ENCODE data around the gene FHIT. TPM values are rescaled to one million over a fixed set of nuclear protein-coding genes. Genes with fewer than 3 reads are reported as not detected.

FHIT gene
- total RNA-seq, 1 donor from 2014 or later = 16.1 TPM

DNA sequence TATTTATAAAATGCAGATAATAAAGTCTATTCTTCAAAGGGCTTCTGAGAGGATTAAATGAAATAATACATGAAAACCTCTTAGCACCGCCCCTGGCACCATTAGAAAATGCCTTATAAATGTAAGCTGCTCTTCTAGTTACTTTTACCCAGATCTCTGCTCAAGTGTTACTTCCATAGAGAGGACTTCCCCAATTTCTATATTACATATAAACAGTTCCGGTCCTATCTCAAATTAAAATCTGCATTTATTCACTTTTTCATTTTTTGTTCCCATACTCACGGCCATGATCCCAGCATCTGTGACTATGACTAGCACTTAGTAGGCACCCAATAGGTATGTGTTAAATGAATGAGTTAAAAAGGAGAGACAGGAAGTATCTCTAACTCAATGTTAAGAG, 1310.5 kb downstream of the FHIT start:
- Mint-ChIP-seq H3K9me3 (ENCODE audit: low read depth) (no peaks in the 10 kb centered on the region), H3K27me3 (peaks cover 3% of the 10 kb centered on the region), H3K4me1 (ENCODE audit: low read depth) (peaks cover 8% of the 10 kb centered on the region), H3K4me3 (ENCODE audit: low read depth) (no peak overlapping the region), H3K27ac (no peak overlapping the region), H3K36me3 (ENCODE audit: insufficient read depth) (no peaks in the 10 kb centered on the region)
- no peak for DNase-seq (ENCODE audit: low spot score, unreplicated experiment)
- TF ChIP-seq, protein P1, sequence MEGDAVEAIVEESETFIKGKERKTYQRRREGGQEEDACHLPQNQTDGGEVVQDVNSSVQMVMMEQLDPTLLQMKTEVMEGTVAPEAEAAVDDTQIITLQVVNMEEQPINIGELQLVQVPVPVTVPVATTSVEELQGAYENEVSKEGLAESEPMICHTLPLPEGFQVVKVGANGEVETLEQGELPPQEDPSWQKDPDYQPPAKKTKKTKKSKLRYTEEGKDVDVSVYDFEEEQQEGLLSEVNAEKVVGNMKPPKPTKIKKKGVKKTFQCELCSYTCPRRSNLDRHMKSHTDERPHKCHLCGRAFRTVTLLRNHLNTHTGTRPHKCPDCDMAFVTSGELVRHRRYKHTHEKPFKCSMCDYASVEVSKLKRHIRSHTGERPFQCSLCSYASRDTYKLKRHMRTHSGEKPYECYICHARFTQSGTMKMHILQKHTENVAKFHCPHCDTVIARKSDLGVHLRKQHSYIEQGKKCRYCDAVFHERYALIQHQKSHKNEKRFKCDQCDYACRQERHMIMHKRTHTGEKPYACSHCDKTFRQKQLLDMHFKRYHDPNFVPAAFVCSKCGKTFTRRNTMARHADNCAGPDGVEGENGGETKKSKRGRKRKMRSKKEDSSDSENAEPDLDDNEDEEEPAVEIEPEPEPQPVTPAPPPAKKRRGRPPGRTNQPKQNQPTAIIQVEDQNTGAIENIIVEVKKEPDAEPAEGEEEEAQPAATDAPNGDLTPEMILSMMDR (IDR thresholded peaks at IDR 0.05; ENCODE audit: unreplicated experiment) = no peak

DNA sequence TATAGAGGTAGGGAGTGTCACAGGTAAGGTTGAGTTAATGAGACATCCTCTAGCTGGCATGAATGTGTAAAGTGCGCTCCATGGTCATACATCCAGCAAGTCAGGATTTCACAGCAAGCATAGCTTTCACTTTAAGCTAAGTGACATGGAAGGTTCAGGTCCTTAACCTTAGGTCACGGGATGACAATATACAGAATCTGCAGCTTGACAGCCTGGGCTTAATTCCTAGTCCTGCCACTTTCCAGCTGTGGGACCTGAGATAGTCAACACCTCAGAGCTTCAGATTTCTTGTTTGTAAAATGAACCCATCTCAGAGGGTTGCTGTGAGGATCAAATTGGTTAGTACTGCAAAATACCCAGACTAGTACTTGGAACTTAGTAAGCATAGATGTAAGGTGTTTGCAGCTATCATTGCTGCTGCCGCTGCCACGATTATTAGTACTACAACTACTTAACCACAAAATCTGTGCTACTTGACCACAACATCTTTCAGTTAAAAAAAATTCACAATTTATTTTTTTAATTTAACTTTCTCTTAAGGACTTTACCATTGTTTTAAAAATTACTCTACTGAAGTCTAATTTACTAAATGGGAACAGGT, 1311.3 kb downstream of the FHIT start:
- TF ChIP-seq, protein P1 (IDR thresholded peaks at IDR 0.05; ENCODE audit: unreplicated experiment) = no peak
- H3K27me3 Mint-ChIP-seq = peaks cover 3% of the 10 kb centered on the region
- no peak overlapping the region for H3K27ac Mint-ChIP-seq
- DNase-seq (ENCODE audit: low spot score, unreplicated experiment) = no peak
- no peaks in the 10 kb centered on the region for H3K36me3 Mint-ChIP-seq (ENCODE audit: insufficient read depth)
- H3K4me1 Mint-ChIP-seq (ENCODE audit: low read depth) = peaks cover 8% of the 10 kb centered on the region
- no peak overlapping the region for H3K4me3 Mint-ChIP-seq (ENCODE audit: low read depth)
- no peaks in the 10 kb centered on the region for H3K9me3 Mint-ChIP-seq (ENCODE audit: low read depth)

DNA sequence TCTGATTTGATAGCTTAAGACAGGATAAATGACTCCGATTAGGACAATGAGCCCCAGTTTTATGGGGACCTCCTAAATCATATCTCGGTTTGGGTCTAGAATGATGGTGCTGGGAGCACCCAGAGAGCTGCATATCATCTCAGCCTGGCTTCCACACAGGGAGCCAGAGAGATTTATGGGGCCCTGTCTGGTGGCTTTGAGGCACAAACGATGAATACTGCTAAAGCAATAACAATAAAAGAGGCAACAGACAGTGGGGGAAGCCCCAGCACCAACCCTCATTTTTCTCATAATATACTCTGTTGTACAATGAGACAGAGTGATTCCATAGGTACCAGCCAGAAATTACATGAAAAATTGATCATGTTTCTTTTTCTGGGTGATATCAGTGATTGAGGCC, 1312.4 kb downstream of the FHIT start:
- Mint-ChIP-seq H3K4me3 (ENCODE audit: low read depth) (no peak overlapping the region), H3K27ac (no peak overlapping the region), H3K27me3 (peaks cover 3% of the 10 kb centered on the region), H3K4me1 (ENCODE audit: low read depth) (peaks cover 8% of the 10 kb centered on the region), H3K36me3 (ENCODE audit: insufficient read depth) (no peaks in the 10 kb centered on the region), H3K9me3 (ENCODE audit: low read depth) (no peaks in the 10 kb centered on the region)
- DNase-seq (ENCODE audit: low spot score, unreplicated experiment) = no peak
- TF ChIP-seq, protein P1 (IDR thresholded peaks at IDR 0.05; ENCODE audit: unreplicated experiment) = no peak

DNA sequence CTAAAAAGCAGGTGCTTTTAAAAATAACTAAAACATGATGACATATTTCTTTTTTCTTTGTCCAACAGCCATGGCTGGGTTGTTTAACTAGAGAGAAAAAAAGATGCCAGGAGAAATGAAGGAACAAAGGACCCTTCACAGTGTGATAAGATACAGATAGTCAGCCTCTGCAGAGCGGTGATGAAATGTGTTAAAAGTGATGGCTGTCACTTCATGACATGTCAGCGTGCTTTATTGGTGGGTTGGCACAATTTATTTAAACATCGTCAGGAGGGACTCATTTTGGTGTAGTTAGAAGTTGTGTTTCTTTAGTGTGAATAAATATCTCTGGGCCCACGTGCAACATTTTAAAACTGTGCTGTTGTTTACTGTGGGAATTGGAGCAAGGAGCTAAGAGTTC, 1314.1 kb downstream of the FHIT start:
- Mint-ChIP-seq H3K27ac (no peak overlapping the region), H3K36me3 (ENCODE audit: insufficient read depth) (no peaks in the 10 kb centered on the region), H3K9me3 (ENCODE audit: low read depth) (no peaks in the 10 kb centered on the region), H3K4me1 (ENCODE audit: low read depth) (peaks cover 8% of the 10 kb centered on the region), H3K4me3 (ENCODE audit: low read depth) (no peak overlapping the region), H3K27me3 (peaks cover 3% of the 10 kb centered on the region)
- TF ChIP-seq, protein P1 (IDR thresholded peaks at IDR 0.05; ENCODE audit: unreplicated experiment) = no peak
- DNase-seq (ENCODE audit: low spot score, unreplicated experiment) = no peak

DNA sequence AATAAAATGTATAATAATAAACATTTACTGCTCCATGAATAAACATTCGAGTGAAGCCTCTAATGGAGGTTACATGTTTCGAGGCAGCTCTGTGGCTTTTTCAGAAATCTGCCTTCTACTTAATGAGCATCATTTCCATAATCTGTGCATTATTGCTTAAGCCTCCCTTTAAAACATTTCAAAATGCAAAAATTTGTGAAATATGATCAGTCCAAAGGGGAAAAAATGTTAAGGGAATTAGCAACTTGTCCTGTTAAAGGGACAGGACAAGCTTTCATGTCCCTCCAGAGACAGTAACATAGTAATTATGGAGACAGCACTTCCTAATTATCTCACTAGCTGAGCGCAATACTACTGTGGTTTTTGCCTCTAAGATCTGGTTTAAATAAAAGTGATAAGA, 1314.8 kb downstream of the FHIT start:
- Mint-ChIP-seq H3K9me3 (ENCODE audit: low read depth) (no peaks in the 10 kb centered on the region), H3K36me3 (ENCODE audit: insufficient read depth) (no peaks in the 10 kb centered on the region), H3K27ac (no peak overlapping the region), H3K27me3 (no peaks in the 10 kb centered on the region), H3K4me3 (ENCODE audit: low read depth) (no peak overlapping the region), H3K4me1 (ENCODE audit: low read depth) (peaks cover 8% of the 10 kb centered on the region)
- TF ChIP-seq, protein P1 (IDR thresholded peaks at IDR 0.05; ENCODE audit: unreplicated experiment) = no peak
- DNase-seq (ENCODE audit: low spot score, unreplicated experiment) = no peak
